OCI-LY7 (cell line): ENCODE measurements around the gene SNX9. TPM values are rescaled to one million over a fixed set of nuclear protein-coding genes. Genes with fewer than 3 reads are reported as not detected.

Source experiments
- BruUV-seq: library from RNA; stranded (reverse); fragments of 400-500 nt; replicated peaks from 2 replicates; lab custom pipeline; 2021; lab: Mats Ljungman, UMichigan
- CTCF ChIA-PET: fragments of 300-600 bp; sonication (Branson Sonifier 250); formaldehyde crosslinking; loops from one replicate; lab custom pipeline; 2022; ENCODE audit warnings: antibody characterized with exemption; ENCODE audit not compliant: unreplicated experiment; lab: Charles Lee
- POLR2A ChIA-PET: fragments of 300-600 bp; sonication (Branson Sonifier 250); formaldehyde crosslinking; loops from one replicate; lab custom pipeline; 2022; ENCODE audit warnings: antibody characterized with exemption; lab: Charles Lee
- DNase-seq: peaks from one replicate; pipeline ENCODE4 v3.0.0-alpha.2; 2015; ENCODE audit warnings: low spot score
- H2AFZ ChIP-seq: fragments of 200-600 bp; sonication (generic), shearing (Covaris generic); 2 replicates; pipeline ENCODE4 v1.6.1; 2014; ENCODE audit warnings: mild to moderate bottlenecking, antibody characterized with exemption, low read length, moderate library complexity
- H3K27ac ChIP-seq: fragments of 200-600 bp; sonication (generic); 2 replicates; pipeline ENCODE4 v1.5.1; 2014; ENCODE audit warnings: mixed run types, low read depth, mild to moderate bottlenecking, moderate library complexity, low read length, inconsistent platforms; ENCODE audit not compliant: poor library complexity, severe bottlenecking
- H3K36me3 ChIP-seq: fragments of 200-600 bp; sonication (generic); 2 replicates; pipeline ENCODE4 v1.6.1; 2014; ENCODE audit warnings: mild to moderate bottlenecking, antibody characterized with exemption, low read length, moderate library complexity, mixed read lengths; ENCODE audit not compliant: insufficient read depth
- H3K4me1 ChIP-seq: fragments of 200-600 bp; sonication (generic); 2 replicates; pipeline ENCODE4 v1.5.1; 2014; ENCODE audit warnings: mild to moderate bottlenecking, low read length; ENCODE audit not compliant: insufficient read depth, poor library complexity, severe bottlenecking
- H3K4me2 ChIP-seq: fragments of 200-600 bp; sonication (generic); 2 replicates; pipeline ENCODE4 v1.6.1; 2014; ENCODE audit warnings: mild to moderate bottlenecking, low read length
- H3K4me3 ChIP-seq: fragments of 200-600 bp; sonication (generic); 2 replicates; pipeline ENCODE4 v1.5.1; 2014; ENCODE audit warnings: mild to moderate bottlenecking, low read depth, low read length; ENCODE audit not compliant: poor library complexity, severe bottlenecking
- H3K79me2 ChIP-seq: fragments of 200-600 bp; sonication (generic); 2 replicates; pipeline ENCODE4 v1.6.1; 2016; ENCODE audit warnings: low read depth, mild to moderate bottlenecking, low read length, moderate library complexity, mixed read lengths; ENCODE audit not compliant: insufficient read depth
- H3K9me2 ChIP-seq: fragments of 200-600 bp; sonication (generic); 2 replicates; pipeline ENCODE4 v1.6.1; 2016; ENCODE audit warnings: mild to moderate bottlenecking, low read length, mixed read lengths; ENCODE audit not compliant: insufficient read depth
- H3K9me3 ChIP-seq: fragments of 200-600 bp; sonication (generic); 2 replicates; pipeline ENCODE4 v1.6.1; 2014; ENCODE audit warnings: mild to moderate bottlenecking, mixed run types, low read length, mixed read lengths
- H4K20me1 ChIP-seq: fragments of 200-600 bp; sonication (generic); 2 replicates; pipeline ENCODE4 v1.6.1; 2014; ENCODE audit warnings: mild to moderate bottlenecking, antibody characterized with exemption, low read length, moderate library complexity, mixed read lengths; ENCODE audit not compliant: insufficient read depth
- EZH2phosphoT487 ChIP-seq: fragments of 200-600 bp; sonication (generic); IDR thresholded peaks from 2 replicates; pipeline ENCODE4 v1.6.1; 2018; ENCODE audit warnings: low read depth, borderline replicate concordance, mild to moderate bottlenecking, mixed run types, antibody characterized with exemption, low read length, moderate library complexity, mixed read lengths
- intact Hi-C: fragments of 100-400 bp; cut with micrococcal nuclease; formaldehyde crosslinking; loops from one replicate; pipeline ENCODE4 v1.10.0; 2022; ENCODE audit not compliant: unreplicated experiment
- total RNA-seq, 2 experiments: library from RNA; depleted of rRNA in 1 of 2; stranded (reverse); fragments of >200 nt in 1 of 2; shearing (Covaris generic) in 1 of 2; gene quantifications; 2 replicates each; pipeline ENCODE4 v1.2.3, GENCODE V29; 2014 to 2022
- TF ChIP-seq, protein P1 (sequence below): fragments of 200-600 bp; sonication (generic); conservative IDR thresholded peaks from 2 replicates; pipeline ENCODE4 v1.5.1; 2014; ENCODE audit warnings: mild to moderate bottlenecking, antibody characterized with exemption, low read length, moderate library complexity, mixed read lengths

The SNX9 gene
- total RNA-seq, 2 experiments from 2014 or later: not detected

GRCh38 chr6:157822245-157823000 is 623 bp upstream of the SNX9 start:
- H3K27ac ChIP-seq: no peak overlapping the region
- ChIA-PET POLR2A (no interaction called here), CTCF (no interaction called here)
- no peak for DNase-seq
- no peaks in the 10 kb centered on the region for H4K20me1 ChIP-seq
- BruUV-seq: no TSS peak
- no peak overlapping the region for H3K4me3 ChIP-seq
- TF ChIP-seq, protein P1, sequence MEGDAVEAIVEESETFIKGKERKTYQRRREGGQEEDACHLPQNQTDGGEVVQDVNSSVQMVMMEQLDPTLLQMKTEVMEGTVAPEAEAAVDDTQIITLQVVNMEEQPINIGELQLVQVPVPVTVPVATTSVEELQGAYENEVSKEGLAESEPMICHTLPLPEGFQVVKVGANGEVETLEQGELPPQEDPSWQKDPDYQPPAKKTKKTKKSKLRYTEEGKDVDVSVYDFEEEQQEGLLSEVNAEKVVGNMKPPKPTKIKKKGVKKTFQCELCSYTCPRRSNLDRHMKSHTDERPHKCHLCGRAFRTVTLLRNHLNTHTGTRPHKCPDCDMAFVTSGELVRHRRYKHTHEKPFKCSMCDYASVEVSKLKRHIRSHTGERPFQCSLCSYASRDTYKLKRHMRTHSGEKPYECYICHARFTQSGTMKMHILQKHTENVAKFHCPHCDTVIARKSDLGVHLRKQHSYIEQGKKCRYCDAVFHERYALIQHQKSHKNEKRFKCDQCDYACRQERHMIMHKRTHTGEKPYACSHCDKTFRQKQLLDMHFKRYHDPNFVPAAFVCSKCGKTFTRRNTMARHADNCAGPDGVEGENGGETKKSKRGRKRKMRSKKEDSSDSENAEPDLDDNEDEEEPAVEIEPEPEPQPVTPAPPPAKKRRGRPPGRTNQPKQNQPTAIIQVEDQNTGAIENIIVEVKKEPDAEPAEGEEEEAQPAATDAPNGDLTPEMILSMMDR: no peak
- no peak for TF ChIP-seq EZH2phosphoT487
- H3K9me2 ChIP-seq: no peaks in the 10 kb centered on the region
- intact Hi-C loops: no loop called here
- H3K4me1 ChIP-seq: peaks cover 14% of the 10 kb centered on the region
- H2AFZ ChIP-seq: no peak overlapping the region
- no peaks in the 10 kb centered on the region for H3K79me2 ChIP-seq
- H3K4me2 ChIP-seq: no peak overlapping the region
- H3K36me3 ChIP-seq: no peaks in the 10 kb centered on the region
- H3K9me3 ChIP-seq: no peaks in the 10 kb centered on the region

GRCh38 chr6:157823528-157824370 is 703 bp downstream of the SNX9 start:
- BruUV-seq: no TSS peak
- H3K4me2 ChIP-seq: no peak overlapping the region; the same call in 1 of the 2 replicates
- H3K9me2 ChIP-seq: no peaks in the 10 kb centered on the region
- POLR2A ChIA-PET: interaction anchor here (0.6 kb wide), 1 partner anchor 35 kb away, joined by 4 read pairs; no protein-coding TSS in a partner anchor
- CTCF ChIA-PET: no interaction called here
- H3K4me1 ChIP-seq: peaks cover 14% of the 10 kb centered on the region
- no peaks in the 10 kb centered on the region for H4K20me1 ChIP-seq
- H3K36me3 ChIP-seq: no peaks in the 10 kb centered on the region
- no peak overlapping the region for H3K4me3 ChIP-seq
- H2AFZ ChIP-seq: no peak overlapping the region
- H3K79me2 ChIP-seq: no peaks in the 10 kb centered on the region
- intact Hi-C loops: no loop called here
- H3K27ac ChIP-seq: no peak overlapping the region
- no peaks in the 10 kb centered on the region for H3K9me3 ChIP-seq
- no peak for DNase-seq
- TF ChIP-seq, protein P1: no peak
- no peak for TF ChIP-seq EZH2phosphoT487
